Measurements from ENCODE around the gene OTOR.

OTOR gene

DNA sequence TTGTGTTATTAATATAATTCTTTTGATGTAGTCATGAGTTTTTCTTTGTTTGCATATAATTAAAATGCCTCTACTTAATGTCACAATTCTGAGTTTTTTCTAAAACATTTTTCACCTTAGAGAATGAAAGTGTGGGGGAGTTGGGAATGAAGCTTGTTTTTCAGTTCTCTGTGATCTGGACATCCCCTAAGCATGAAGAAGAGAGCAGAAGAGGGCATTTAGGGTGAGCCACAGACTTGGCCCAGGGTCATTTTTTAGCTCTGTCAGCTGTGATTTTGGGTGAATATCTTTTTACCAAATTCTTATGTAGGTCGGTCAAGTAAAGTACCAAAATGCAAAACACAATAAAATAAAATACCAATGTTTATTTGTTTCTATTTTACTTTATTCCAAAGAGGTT, 3.9 kb downstream of the OTOR start:
- DNase-seq, result no peak

GRCh38 chr20:16752901-16753300, 4.7 kb downstream of the OTOR start:
- no peak for DNase-seq

DNA sequence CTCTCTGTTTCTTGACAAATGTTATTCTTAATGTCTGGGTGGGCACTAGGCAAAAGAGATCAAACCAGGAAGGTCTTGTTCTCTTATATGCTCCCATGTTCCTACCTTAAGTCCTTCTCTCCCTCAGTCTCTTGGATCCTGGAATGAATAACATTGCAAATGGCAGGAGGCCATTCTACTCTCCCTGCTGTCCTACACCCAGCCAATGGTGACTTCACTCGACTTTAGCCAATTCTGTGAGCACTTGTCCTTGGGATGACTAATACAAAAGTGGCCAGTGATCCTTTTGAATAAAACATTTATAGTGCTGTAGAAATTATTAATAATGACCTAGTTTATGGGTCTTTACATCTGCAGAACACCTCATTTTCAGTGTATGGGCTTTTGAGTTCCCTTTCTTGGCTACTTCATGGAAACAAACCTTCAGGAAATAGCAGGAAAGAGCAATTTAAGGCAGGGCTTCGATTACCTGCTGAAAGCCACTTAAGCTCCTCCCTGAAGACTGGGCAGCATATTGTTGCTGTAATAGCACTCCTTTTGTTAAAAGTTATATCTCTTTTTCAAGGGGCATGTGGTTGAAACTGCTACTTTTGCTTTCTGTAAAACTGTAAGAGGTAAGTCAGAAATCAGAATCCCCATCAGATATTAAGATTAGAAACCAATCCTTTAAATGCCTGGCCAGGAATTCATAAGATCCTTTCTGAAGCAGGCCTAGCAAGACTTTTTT, 10.5 kb downstream of the OTOR start:
- DNase-seq, result no peak

DNA sequence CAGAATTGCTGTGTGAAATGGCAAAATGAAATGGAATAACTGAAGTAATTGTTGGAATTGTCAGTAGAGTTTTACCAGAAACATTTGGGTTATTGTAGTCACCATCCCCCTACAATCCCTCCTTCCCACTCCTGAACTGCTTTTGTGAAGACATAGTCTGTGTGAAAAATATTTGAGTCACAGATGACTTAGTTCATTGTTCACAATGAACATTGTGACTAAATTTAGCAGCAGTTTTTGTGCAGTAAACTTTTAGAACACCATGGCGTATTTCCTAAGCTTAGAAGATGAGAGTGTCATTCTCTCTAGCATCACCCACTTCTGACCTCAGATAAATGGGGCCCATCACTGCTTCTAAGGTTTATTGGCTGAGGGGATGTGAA, 11.0 kb downstream of the OTOR start:
- no peak for DNase-seq

- no peak for DNase-seq
Measured at GRCh38 chr20:16760431-16761304, 12.5 kb downstream of the OTOR start.

- peak; percentile 1 for DNase-seq
Measured at GRCh38 chr20:16761305-16761829, 13.2 kb downstream of the OTOR start.

GRCh38 chr20:16764560-16764959, 16.4 kb downstream of the OTOR start:
- no peak for DNase-seq

- DNase-seq, result no peak
Measured at GRCh38 chr20:16771213-16771612, 23.1 kb downstream of the OTOR start.

- DNase-seq, result no peak
Measured at GRCh38 chr20:16775961-16776360, 27.8 kb downstream of the OTOR start.

DNA sequence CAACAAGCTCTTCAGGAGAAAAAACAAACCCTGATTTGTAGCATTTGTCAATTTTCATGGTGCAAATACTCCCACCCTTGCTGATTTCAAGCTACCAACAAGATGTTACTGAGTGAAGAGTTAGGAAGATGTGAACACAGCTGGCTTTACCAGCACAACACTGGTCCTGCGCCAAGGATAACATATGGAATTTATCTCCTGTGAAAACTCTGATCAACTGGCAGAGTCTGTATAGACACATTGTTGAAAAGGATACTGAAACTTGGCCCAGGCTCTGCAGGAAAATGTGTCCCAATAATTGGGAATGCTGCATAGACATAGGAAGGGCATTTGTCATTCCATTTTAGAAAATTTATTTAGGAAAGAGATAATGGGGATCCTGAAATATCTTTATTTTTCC, 29.0 kb downstream of the OTOR start:
- DNase-seq, result no peak

DNA sequence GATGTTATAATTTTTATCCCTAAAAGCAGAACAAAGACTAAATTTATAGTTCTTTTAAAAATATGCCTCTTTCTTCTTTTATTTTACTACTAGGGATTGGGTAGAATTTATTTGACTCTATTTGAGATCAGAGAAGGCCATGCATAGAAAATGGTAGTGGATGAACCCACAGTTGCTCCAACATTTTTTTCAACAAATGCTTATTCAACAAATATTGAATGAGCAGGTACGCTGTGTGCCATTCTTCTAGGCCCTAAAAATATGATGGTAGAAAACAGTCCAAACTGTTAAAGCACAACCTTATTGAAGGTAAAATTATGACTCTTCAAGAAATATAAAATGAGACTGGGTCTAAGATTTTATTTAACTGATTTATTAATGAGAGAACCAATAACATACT, 30.0 kb downstream of the OTOR start:
- no peak for DNase-seq

DNA sequence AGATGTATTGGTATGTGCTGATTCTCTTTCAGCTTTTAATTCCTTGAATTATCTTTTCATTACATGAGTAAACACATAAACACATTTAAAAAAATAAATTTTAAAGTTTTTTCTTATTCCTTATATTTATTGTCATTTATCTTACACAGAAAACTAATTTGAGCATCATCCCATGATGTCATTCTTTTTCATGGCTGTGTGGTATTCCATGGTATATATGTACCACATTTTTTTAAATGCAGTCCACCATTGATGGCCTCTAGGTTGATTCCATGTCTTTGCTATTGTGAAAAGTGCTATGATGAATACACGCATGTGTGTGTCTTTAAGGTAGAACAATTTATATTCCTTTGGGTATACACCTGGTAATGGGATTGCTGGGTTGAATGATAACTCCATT, 33.3 kb downstream of the OTOR start:
- no peak for DNase-seq

DNA sequence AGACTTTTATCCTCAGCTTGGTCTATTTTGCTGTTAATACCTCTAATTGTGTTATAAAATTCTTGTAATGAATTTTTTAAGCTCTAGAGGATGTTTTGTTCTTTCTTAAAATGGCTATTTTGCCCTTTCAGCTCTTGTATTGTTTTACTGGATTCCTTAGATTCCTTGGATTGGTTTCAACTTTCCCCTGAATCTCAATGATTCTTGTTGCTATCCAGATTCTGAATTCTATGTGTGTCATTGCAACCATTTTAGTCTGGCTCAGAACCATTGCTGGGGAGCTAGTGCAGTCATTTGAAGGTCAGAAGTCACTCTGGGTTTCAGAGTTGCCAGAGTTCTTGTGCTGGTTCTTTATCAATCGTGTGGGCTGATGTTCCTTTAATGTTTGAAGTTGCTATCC, 37.1 kb downstream of the OTOR start:
- DNase-seq, result no peak

Measured in NCI-H1048 (cell line).